Pons (tissue), 1 donor: ENCODE measurements around the gene THSD4.
A peak's percentile ranks its signal among the peaks of the same experiment; 100 is the strongest.

Source experiments
- DNase-seq: peaks from one replicate; pipeline ENCODE4 v3.0.0-alpha.2; 2016; ENCODE audit warnings: low spot score

The THSD4 gene

GRCh38 chr15:71501344-71502076 lies 386.2 kb downstream of the THSD4 start:
- no peak for DNase-seq

- no peak for DNase-seq
Measured at GRCh38 chr15:71502077-71502432, 386.8 kb downstream of the THSD4 start.

GRCh38 chr15:71505962-71506361 lies 390.7 kb downstream of the THSD4 start:
- DNase-seq, result no peak

- DNase-seq, result no peak
Measured at GRCh38 chr15:71506946-71507345, 391.7 kb downstream of the THSD4 start.

- no peak for DNase-seq
Measured at GRCh38 chr15:71508081-71508682, 392.9 kb downstream of the THSD4 start.

GRCh38 chr15:71509139-71509538 lies 393.9 kb downstream of the THSD4 start:
- no peak for DNase-seq

- DNase-seq, result no peak
Measured at GRCh38 chr15:71510763-71511162, 395.5 kb downstream of the THSD4 start.

GRCh38 chr15:71511796-71512681 lies 396.8 kb downstream of the THSD4 start:
- DNase-seq, result no peak

- no peak for DNase-seq
Measured at GRCh38 chr15:71512682-71513006, 397.4 kb downstream of the THSD4 start.

- peak; percentile 2 for DNase-seq
Measured at GRCh38 chr15:71515375-71516186, 400.3 kb downstream of the THSD4 start.

GRCh38 chr15:71517751-71518150 lies 402.5 kb downstream of the THSD4 start:
- DNase-seq, result no peak

GRCh38 chr15:71518661-71519060 lies 403.4 kb downstream of the THSD4 start:
- DNase-seq, result no peak

- DNase-seq, result no peak
Measured at GRCh38 chr15:71526060-71526820, 411.0 kb downstream of the THSD4 start.

GRCh38 chr15:71529361-71529760 lies 414.1 kb downstream of the THSD4 start:
- DNase-seq, result no peak

- no peak for DNase-seq
Measured at GRCh38 chr15:71530116-71530515, 414.8 kb downstream of the THSD4 start.

- DNase-seq, result peak; percentile 4
Measured at GRCh38 chr15:71532994-71533393, 417.7 kb downstream of the THSD4 start.

- DNase-seq, result no peak
Measured at GRCh38 chr15:71538181-71538580, 422.9 kb downstream of the THSD4 start.

GRCh38 chr15:71541746-71542145 lies 426.5 kb downstream of the THSD4 start:
- no peak for DNase-seq

- no peak for DNase-seq
Measured at GRCh38 chr15:71542836-71543235, 427.6 kb downstream of the THSD4 start.

- no peak for DNase-seq
Measured at GRCh38 chr15:71543413-71543812, 428.1 kb downstream of the THSD4 start.

- no peak for DNase-seq
Measured at GRCh38 chr15:71545223-71545760, 430.0 kb downstream of the THSD4 start.
